Nephron progenitor cell (in vitro differentiated cells): ENCODE results near the gene GTF2A1.
A peak's percentile ranks its signal among the peaks of the same experiment; 100 is the strongest.

Source experiments
- DNase-seq: peaks from one replicate; pipeline ENCODE4 v3.0.0; 2021
- H3K27ac Mint-ChIP-seq: 2 replicates; pipeline ENCODE4 v1.8.0; 2021; ENCODE audit warnings: mild to moderate bottlenecking, moderate library complexity, mixed read lengths
- H3K27me3 Mint-ChIP-seq: 2 replicates; pipeline ENCODE4 v1.8.0; 2021; ENCODE audit warnings: mild to moderate bottlenecking, low read depth, mixed read lengths; ENCODE audit not compliant: poor library complexity
- H3K36me3 Mint-ChIP-seq: 2 replicates; pipeline ENCODE4 v1.8.0; 2021; ENCODE audit warnings: low read depth, mixed read lengths
- H3K4me1 Mint-ChIP-seq: 2 replicates; pipeline ENCODE4 v1.8.0; 2021; ENCODE audit warnings: mixed read lengths
- H3K4me3 Mint-ChIP-seq: 2 replicates; pipeline ENCODE4 v1.8.0; 2021; ENCODE audit warnings: mild to moderate bottlenecking, moderate library complexity, mixed read lengths
- H3K9me3 Mint-ChIP-seq: 2 replicates; pipeline ENCODE4 v1.8.0; 2021; ENCODE audit warnings: mild to moderate bottlenecking, moderate library complexity, mixed read lengths
- CTCF ChIP-seq: fragments of 200-600 bp; sonication (generic); IDR thresholded peaks from 2 replicates; pipeline ENCODE4 v1.5.0; 2021; ENCODE audit warnings: antibody characterized with exemption

GTF2A1 gene

GRCh38 chr14:81157431-81157830 lies 63.3 kb downstream of the GTF2A1 start:
- Mint-ChIP-seq H3K27me3 (peaks cover 7% of the 10 kb centered on the region), H3K4me1 (peaks cover 5% of the 10 kb centered on the region), H3K27ac (no peak overlapping the region), H3K9me3 (no peaks in the 10 kb centered on the region), H3K36me3 (no peaks in the 10 kb centered on the region), H3K4me3 (no peak overlapping the region)
- TF ChIP-seq CTCF = no peak
- DNase-seq = no peak

- no peak for DNase-seq
- no peak for TF ChIP-seq CTCF
- Mint-ChIP-seq H3K4me3 (no peak overlapping the region), H3K27me3 (peaks cover 13% of the 10 kb centered on the region), H3K27ac (no peak overlapping the region), H3K9me3 (no peaks in the 10 kb centered on the region), H3K4me1 (no peaks in the 10 kb centered on the region), H3K36me3 (no peaks in the 10 kb centered on the region)
Observed at GRCh38 chr14:81153187-81153586, 67.6 kb downstream of the GTF2A1 start.

- no peaks in the 10 kb centered on the region for H3K9me3 Mint-ChIP-seq
- H3K36me3 Mint-ChIP-seq = no peaks in the 10 kb centered on the region
- DNase-seq = no peak
- no peak overlapping the region for H3K27ac Mint-ChIP-seq
- TF ChIP-seq CTCF = no peak
- peaks cover 15% of the 10 kb centered on the region for H3K4me1 Mint-ChIP-seq
- H3K27me3 Mint-ChIP-seq = peaks cover 5% of the 10 kb centered on the region
- no peak overlapping the region for H3K4me3 Mint-ChIP-seq
Observed at GRCh38 chr14:81148635-81149034, 72.1 kb downstream of the GTF2A1 start.

- Mint-ChIP-seq H3K4me1 (peaks cover 15% of the 10 kb centered on the region), H3K9me3 (no peaks in the 10 kb centered on the region), H3K36me3 (no peaks in the 10 kb centered on the region), H3K27me3 (peaks cover 8% of the 10 kb centered on the region), H3K4me3 (no peak overlapping the region), H3K27ac (peak overlapping the region; percentile 3)
- DNase-seq = no peak
- no peak for TF ChIP-seq CTCF
Observed at GRCh38 chr14:81147140-81147897, 73.4 kb downstream of the GTF2A1 start.

GRCh38 chr14:81144824-81145603 lies 75.7 kb downstream of the GTF2A1 start:
- Mint-ChIP-seq H3K9me3 (no peaks in the 10 kb centered on the region), H3K27ac (no peak overlapping the region), H3K4me3 (no peak overlapping the region), H3K27me3 (peaks cover 3% of the 10 kb centered on the region), H3K36me3 (no peaks in the 10 kb centered on the region), H3K4me1 (peaks cover 19% of the 10 kb centered on the region)
- no peak for TF ChIP-seq CTCF
- no peak for DNase-seq
